Measurements from ENCODE around the gene HOXC13.

HOXC13 gene

GRCh38 chr12:53995002-53995377, 56.4 kb downstream of the HOXC13 start:
- peak overlapping the region; percentile 34 for H3K4me3 ChIP-seq (replicated peaks; ENCODE audit: low read depth, low read length)
- no peak for DNase-seq (ENCODE audit: extremely low read depth, low read depth)
- no peak for TF ChIP-seq CTCF (IDR thresholded peaks at IDR 0.05; ENCODE audit: low read depth, low read length, missing control alignments)

GRCh38 chr12:53995378-53996239, 57.0 kb downstream of the HOXC13 start:
- no peak for DNase-seq (ENCODE audit: extremely low read depth, low read depth)
- H3K4me3 ChIP-seq (replicated peaks; ENCODE audit: low read depth, low read length), result peak overlapping the region; percentile 34
- TF ChIP-seq CTCF (IDR thresholded peaks at IDR 0.05; ENCODE audit: low read depth, low read length, missing control alignments), result no peak
